ENCODE measurements around the gene EEF1AKMT3. TPM values are rescaled to one million over a fixed set of nuclear protein-coding genes. Genes with fewer than 3 reads are reported as not detected.

EEF1AKMT3 gene
- polyA plus RNA-seq, 2 of the 4 experiments (the other 2 are of a cell fraction) = 7.3 to 15.8 TPM

GRCh38 chr12:57729321-57729844 lies 43.0 kb upstream of the EEF1AKMT3 start:
- no peak for ATAC-seq
- 43% methylated on average over 5 of the region's 5 CpGs for WGBS (ENCODE audit: missing lambda C conversion rate)
- CTCF ChIA-PET = interaction anchor here (0.7 to 13.8 kb wide), 8 partner anchors 8 to 146 kb away, joined by 3 to 242 read pairs (median 4); partner anchors contain the start of genes AGAP2, CYP27B1 and TSPAN31
- Histone ChIP-seq H3K9me3 (no peaks in the 10 kb centered on the region), H3K4me3 (no peak overlapping the region), H3K4me1 (peaks cover 13% of the 10 kb centered on the region), H3K27ac (no peak overlapping the region), H3K4me2 (no peak overlapping the region)
- no peak for TF ChIP-seq RNF2 (IDR thresholded peaks at IDR 0.05; ENCODE audit: borderline replicate concordance, low read depth)
- TF ChIP-seq TFCP2L1 (CRISPR knock-in tag; IDR thresholded peaks at IDR 0.05) = no peak
- no peak for TF ChIP-seq FOSL2 (IDR thresholded peaks at IDR 0.05)
- no peak for TF ChIP-seq FOSL2 (CRISPR knock-in tag; IDR thresholded peaks at IDR 0.05)
- TF ChIP-seq E2F6 (IDR thresholded peaks at IDR 0.05; ENCODE audit: borderline replicate concordance, low read depth) = no peak
- TF ChIP-seq PHF8 (IDR thresholded peaks at IDR 0.05; ENCODE audit: borderline replicate concordance, low read depth) = no peak
- TF ChIP-seq REST (IDR thresholded peaks at IDR 0.05) = no peak
- TF ChIP-seq HOXB13 (CRISPR knock-in tag; IDR thresholded peaks at IDR 0.05; ENCODE audit: low read depth) = no peak
- TF ChIP-seq HOXA7 (CRISPR knock-in tag; IDR thresholded peaks at IDR 0.05) = no peak
- no peak for TF ChIP-seq ZC3H11A (IDR thresholded peaks at IDR 0.05)
- no peak for TF ChIP-seq EHF (CRISPR knock-in tag; IDR thresholded peaks at IDR 0.05)
- TF ChIP-seq CTCF (IDR thresholded peaks at IDR 0.05) = no peak
- no peak for TF ChIP-seq SREBF2 (IDR thresholded peaks at IDR 0.05)
- no peak for FAIRE-seq
- no peak for DNase-seq (ENCODE audit: low read depth in 1 of 2, low spot score in 1 of 2)
- POLR2A ChIA-PET = interaction anchor here (1.0 kb wide), 1 partner anchor 15 kb away, joined by 7 read pairs; the partner anchor contains the start of gene TSPAN31

- TF ChIP-seq E2F6 (IDR thresholded peaks at IDR 0.05; ENCODE audit: borderline replicate concordance, low read depth) (no peak), REST (IDR thresholded peaks at IDR 0.05) (no peak), ESRRA (IDR thresholded peaks at IDR 0.05; ENCODE audit: borderline replicate concordance, low read length) (no peak), FOSL2 (IDR thresholded peaks at IDR 0.05) (no peak), FOSL2 (CRISPR knock-in tag; IDR thresholded peaks at IDR 0.05) (no peak), RCOR1 (IDR thresholded peaks at IDR 0.05; ENCODE audit: low read depth, low read length) (no peak)
Observed at GRCh38 chr12:57730336-57731067, 41.9 kb upstream of the EEF1AKMT3 start.

More at GRCh38 chr12:57730336-57731067, 41.9 kb upstream of the EEF1AKMT3 start:
- FAIRE-seq = no peak
- POLR2A ChIA-PET = no interaction called here
- Histone ChIP-seq H3K4me3 (no peak overlapping the region), H3K9me3 (no peaks in the 10 kb centered on the region), H3K4me1 (peaks cover 10% of the 10 kb centered on the region), H3K27ac (no peak overlapping the region), H3K4me2 (no peak overlapping the region)
- ATAC-seq = no peak
- CTCF ChIA-PET = interaction anchor here (0.6 to 13.8 kb wide), 6 partner anchors 7 to 147 kb away, joined by 3 to 242 read pairs (median 10); partner anchors contain the start of genes AGAP2 and CDK4
- 67% methylated on average over 13 of the region's 13 CpGs for WGBS (ENCODE audit: missing lambda C conversion rate)
- no peak for DNase-seq (ENCODE audit: low read depth in 1 of 2, low spot score in 1 of 2)
